K562 (cell line): ENCODE measurements around the gene LAG3. TPM values are rescaled to one million over a fixed set of nuclear protein-coding genes. Genes with fewer than 3 reads are reported as not detected.

Source experiments
- AFF4 ChIP-seq: sonication (generic); formaldehyde crosslinking; IDR thresholded peaks from 2 replicates; pipeline ENCODE4 v1.8.0; 2023; ENCODE audit warnings: mild to moderate bottlenecking, missing genetic modification reagents
- ARHGAP35 ChIP-seq: fragments of 450-650 bp; IDR thresholded peaks from 2 replicates; pipeline ENCODE4 v1.6.1; 2018; ENCODE audit not compliant: partially characterized antibody
- ESRRA ChIP-seq: fragments of 450-650 bp; IDR thresholded peaks from 2 replicates; pipeline ENCODE4 v1.6.1; 2014; ENCODE audit warnings: low read depth, mild to moderate bottlenecking, moderate library complexity, borderline replicate concordance
- ETV1 ChIP-seq: fragments of 450-650 bp; conservative IDR thresholded peaks from 2 replicates; pipeline ENCODE4 v1.6.1; 2016; ENCODE audit warnings: missing genetic modification characterization, control low read depth, low read depth, missing compliant biosample characterization
- EZH2 ChIP-seq: IDR thresholded peaks from 2 replicates; pipeline ENCODE4 v1.6.1; 2012; ENCODE audit warnings: low read depth, mild to moderate bottlenecking, inconsistent platforms, low read length, borderline replicate concordance
- JUND ChIP-seq, 2 experiments: IDR thresholded peaks; 2 replicates in 1 of 2; 3 replicates in 1 of 2; pipeline ENCODE4 v1.6.1; 2011; ENCODE audit warnings: borderline replicate concordance in 2 of 2, low read depth in 2 of 2, low read length in 2 of 2, improper control_type of control experiment in 1 of 2, missing biosample characterization in 1 of 2, missing genetic modification characterization in 1 of 2, missing genetic modification reagents in 1 of 2
- KDM4B ChIP-seq, 2 experiments: fragments of 450-650 bp in 1 of 2; sonication (generic) in 1 of 2; IDR thresholded peaks; 2 replicates each; pipeline ENCODE4 v1.6.1; 2016 to 2017; ENCODE audit warnings: borderline replicate concordance in 2 of 2, antibody characterized with exemption in 1 of 2, low read depth in 1 of 2, mild to moderate bottlenecking in 1 of 2
- RBBP5 ChIP-seq: fragments of 200-600 bp; sonication (generic); IDR thresholded peaks from 2 replicates; pipeline ENCODE4 v1.6.1; 2012; ENCODE audit warnings: borderline replicate concordance, mild to moderate bottlenecking, low read length, control low read depth, inconsistent platforms; ENCODE audit not compliant: insufficient read depth, poor library complexity, severe bottlenecking
- SRSF3 ChIP-seq: fragments of 200-400 bp; formaldehyde crosslinking; IDR thresholded peaks from 2 replicates; pipeline ENCODE4 v1.6.1; 2016; ENCODE audit warnings: mild to moderate bottlenecking, low read length, moderate library complexity; ENCODE audit not compliant: insufficient read depth
- polyA plus RNA-seq, 8 experiments: library from polyadenylated mRNA; depleted of rRNA in 4 of 8; stranded (reverse) in 5 of 8; unstranded in 3 of 8; fragments of >200 nt; fragmentation: Nextera tagmentation in 2 of 8; fragmentation: Illumina TruSeq in 1 of 8; extraction: Ambion mirVana in 2 of 8; extraction: Trizol in 1 of 8; gene quantifications; 2 replicates each; pipeline versions ENCODE4 v1.2.1 to v1.2.3, GENCODE V29; 2011 to 2014; ENCODE audit warnings: inconsistent platforms in 1 of 8, missing spikeins in 1 of 8
- total RNA-seq, 7 experiments: library from RNA; depleted of rRNA in 6 of 7; stranded (reverse); fragments of >200 nt in 6 of 7; fragmentation: Illumina TruSeq in 2 of 7; extraction: Trizol in 2 of 7; gene quantifications; 2 replicates each; pipeline versions ENCODE4 v1.2.1 to v1.2.3, GENCODE V29; 2011 to 2021; ENCODE audit warnings: low replicate concordance in 1 of 7
- TF ChIP-seq, protein P1 (sequence below), 2 experiments: fragments of 450-650 bp in 1 of 2; IDR thresholded peaks; 2 replicates each; pipeline ENCODE4 v1.6.1; 2011 to 2017; ENCODE audit warnings: low read depth in 2 of 2, antibody characterized with exemption in 1 of 2, borderline replicate concordance in 1 of 2, low read length in 1 of 2, mild to moderate bottlenecking in 1 of 2, mixed read lengths in 1 of 2; ENCODE audit not compliant: control insufficient read depth in 1 of 2
- TF ChIP-seq, protein P2 (sequence below): fragments of 200-800 bp; sonication (Bioruptor generic); IDR thresholded peaks from 2 replicates; pipeline ENCODE4 v1.6.1; 2016; ENCODE audit warnings: missing genetic modification characterization, missing compliant biosample characterization

Gene LAG3
- total and polyA plus RNA-seq, 9 of the 15 experiments (the other 6 are each of a cell fraction or from before 2014, with no cell fraction given), result 0.07 to 0.66 (median 0.09) TPM; not detected in 1

DNA sequence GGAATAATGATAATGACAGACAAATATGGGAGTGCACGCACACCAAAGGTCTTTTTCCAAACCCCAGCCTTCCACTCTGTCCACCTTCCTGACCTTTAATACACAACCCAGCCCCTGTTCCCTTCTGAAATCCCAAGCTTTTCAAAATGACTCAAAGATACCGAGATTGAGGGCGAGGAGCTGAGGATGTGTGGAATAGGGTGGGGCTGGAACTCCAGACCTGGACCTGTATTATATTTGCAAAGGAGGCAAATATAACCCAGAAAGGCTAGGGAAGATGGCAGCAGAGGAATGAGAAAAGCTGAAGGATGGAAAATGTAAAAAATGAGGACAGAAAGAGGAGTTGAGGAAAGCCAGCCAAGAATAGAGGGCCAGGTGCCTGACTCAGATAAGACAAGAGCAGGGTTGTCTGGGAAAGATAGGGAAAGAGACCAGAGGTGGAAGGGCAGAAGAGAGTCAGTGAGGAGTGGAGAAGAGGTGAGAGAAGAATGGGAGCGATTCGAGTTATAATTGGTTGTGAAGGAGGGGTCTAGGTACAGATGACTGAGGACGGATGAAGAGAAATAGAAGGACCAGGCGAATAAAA lies 7.2 kb upstream of the LAG3 start (continued):
- TF ChIP-seq, protein P1, sequence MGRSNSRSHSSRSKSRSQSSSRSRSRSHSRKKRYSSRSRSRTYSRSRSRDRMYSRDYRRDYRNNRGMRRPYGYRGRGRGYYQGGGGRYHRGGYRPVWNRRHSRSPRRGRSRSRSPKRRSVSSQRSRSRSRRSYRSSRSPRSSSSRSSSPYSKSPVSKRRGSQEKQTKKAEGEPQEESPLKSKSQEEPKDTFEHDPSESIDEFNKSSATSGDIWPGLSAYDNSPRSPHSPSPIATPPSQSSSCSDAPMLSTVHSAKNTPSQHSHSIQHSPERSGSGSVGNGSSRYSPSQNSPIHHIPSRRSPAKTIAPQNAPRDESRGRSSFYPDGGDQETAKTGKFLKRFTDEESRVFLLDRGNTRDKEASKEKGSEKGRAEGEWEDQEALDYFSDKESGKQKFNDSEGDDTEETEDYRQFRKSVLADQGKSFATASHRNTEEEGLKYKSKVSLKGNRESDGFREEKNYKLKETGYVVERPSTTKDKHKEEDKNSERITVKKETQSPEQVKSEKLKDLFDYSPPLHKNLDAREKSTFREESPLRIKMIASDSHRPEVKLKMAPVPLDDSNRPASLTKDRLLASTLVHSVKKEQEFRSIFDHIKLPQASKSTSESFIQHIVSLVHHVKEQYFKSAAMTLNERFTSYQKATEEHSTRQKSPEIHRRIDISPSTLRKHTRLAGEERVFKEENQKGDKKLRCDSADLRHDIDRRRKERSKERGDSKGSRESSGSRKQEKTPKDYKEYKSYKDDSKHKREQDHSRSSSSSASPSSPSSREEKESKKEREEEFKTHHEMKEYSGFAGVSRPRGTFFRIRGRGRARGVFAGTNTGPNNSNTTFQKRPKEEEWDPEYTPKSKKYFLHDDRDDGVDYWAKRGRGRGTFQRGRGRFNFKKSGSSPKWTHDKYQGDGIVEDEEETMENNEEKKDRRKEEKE (IDR thresholded peaks at IDR 0.05; ENCODE audit: borderline replicate concordance in 1 of 2, control insufficient read depth in 1 of 2, low read depth in 2 of 2, low read length in 1 of 2), result no peak
- no peak; the same call in 1 of the 2 replicates for TF ChIP-seq ESRRA
- TF ChIP-seq ETV1 (tag), result no peak
- no peak for TF ChIP-seq SRSF3
- no peak for TF ChIP-seq KDM4B (IDR thresholded peaks at IDR 0.05; ENCODE audit: borderline replicate concordance in 2 of 2, low read depth in 1 of 2)
- no peak for TF ChIP-seq ARHGAP35
- TF ChIP-seq, protein P2, sequence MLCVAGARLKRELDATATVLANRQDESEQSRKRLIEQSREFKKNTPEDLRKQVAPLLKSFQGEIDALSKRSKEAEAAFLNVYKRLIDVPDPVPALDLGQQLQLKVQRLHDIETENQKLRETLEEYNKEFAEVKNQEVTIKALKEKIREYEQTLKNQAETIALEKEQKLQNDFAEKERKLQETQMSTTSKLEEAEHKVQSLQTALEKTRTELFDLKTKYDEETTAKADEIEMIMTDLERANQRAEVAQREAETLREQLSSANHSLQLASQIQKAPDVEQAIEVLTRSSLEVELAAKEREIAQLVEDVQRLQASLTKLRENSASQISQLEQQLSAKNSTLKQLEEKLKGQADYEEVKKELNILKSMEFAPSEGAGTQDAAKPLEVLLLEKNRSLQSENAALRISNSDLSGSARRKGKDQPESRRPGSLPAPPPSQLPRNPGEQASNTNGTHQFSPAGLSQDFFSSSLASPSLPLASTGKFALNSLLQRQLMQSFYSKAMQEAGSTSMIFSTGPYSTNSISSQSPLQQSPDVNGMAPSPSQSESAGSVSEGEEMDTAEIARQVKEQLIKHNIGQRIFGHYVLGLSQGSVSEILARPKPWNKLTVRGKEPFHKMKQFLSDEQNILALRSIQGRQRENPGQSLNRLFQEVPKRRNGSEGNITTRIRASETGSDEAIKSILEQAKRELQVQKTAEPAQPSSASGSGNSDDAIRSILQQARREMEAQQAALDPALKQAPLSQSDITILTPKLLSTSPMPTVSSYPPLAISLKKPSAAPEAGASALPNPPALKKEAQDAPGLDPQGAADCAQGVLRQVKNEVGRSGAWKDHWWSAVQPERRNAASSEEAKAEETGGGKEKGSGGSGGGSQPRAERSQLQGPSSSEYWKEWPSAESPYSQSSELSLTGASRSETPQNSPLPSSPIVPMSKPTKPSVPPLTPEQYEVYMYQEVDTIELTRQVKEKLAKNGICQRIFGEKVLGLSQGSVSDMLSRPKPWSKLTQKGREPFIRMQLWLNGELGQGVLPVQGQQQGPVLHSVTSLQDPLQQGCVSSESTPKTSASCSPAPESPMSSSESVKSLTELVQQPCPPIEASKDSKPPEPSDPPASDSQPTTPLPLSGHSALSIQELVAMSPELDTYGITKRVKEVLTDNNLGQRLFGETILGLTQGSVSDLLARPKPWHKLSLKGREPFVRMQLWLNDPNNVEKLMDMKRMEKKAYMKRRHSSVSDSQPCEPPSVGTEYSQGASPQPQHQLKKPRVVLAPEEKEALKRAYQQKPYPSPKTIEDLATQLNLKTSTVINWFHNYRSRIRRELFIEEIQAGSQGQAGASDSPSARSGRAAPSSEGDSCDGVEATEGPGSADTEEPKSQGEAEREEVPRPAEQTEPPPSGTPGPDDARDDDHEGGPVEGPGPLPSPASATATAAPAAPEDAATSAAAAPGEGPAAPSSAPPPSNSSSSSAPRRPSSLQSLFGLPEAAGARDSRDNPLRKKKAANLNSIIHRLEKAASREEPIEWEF, result no peak
- no peak for TF ChIP-seq AFF4
- TF ChIP-seq JUND (IDR thresholded peaks at IDR 0.05; ENCODE audit: borderline replicate concordance, low read depth, low read length), result peak; percentile 58; the same call in 1 of the 2 replicates
- no peak; the same call in 2 of the 3 replicates for TF ChIP-seq JUND (tag; IDR thresholded peaks at IDR 0.05; ENCODE audit: borderline replicate concordance, low read depth, low read length)
- TF ChIP-seq EZH2, result no peak
- peak; percentile 61 for TF ChIP-seq RBBP5
